Endometrial microvascular endothelial cells (primary cell): ENCODE data around the gene C1orf21. TPM values are rescaled to one million over a fixed set of nuclear protein-coding genes. Genes with fewer than 3 reads are reported as not detected.

Experiments used
- in situ Hi-C: cut with HindIII; loops from 2 replicates; pipeline ENCODE4 v1.10.0; 2017; ENCODE audit warnings: low sequenced_read_pairs, low pct_unique_long_range_greater_than_20kb; ENCODE audit errors: inconsistent ontology term
- total RNA-seq: library from RNA; depleted of rRNA; stranded (reverse); fragments of >200 nt; gene quantifications from one replicate; pipeline ENCODE4 v1.2.3, GENCODE V29; 2015; ENCODE audit errors: inconsistent ontology term

The C1orf21 gene
- total RNA-seq, 1 donor from 2014 or later = 2.1 TPM

- in situ Hi-C loops = no loop called here
These were observed 176.0 kb downstream of the C1orf21 start for GRCh38 chr1:184562806-184563205.

- in situ Hi-C loops = no loop called here
These were observed 176.5 kb downstream of the C1orf21 start for GRCh38 chr1:184563308-184563707.

DNA sequence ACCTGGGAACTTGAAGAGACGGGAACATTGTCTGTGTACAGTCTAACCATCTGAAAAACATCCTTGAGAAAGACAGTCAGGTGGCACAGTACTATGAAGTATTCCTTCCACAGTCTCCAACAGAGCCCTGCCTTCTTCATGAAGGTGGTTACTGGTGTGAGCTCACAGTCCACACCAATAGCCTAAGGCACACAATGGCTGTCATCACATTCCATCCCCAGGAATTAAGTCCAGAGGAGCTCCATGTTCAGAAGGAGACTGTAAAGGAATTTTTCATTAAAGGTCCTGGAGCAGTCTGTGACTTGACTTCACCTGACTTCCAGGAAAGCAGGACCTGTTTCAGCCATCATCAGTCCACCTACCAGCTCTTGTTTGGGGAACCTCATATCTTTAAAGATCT is 180.2 kb downstream of the C1orf21 start:
- in situ Hi-C loops = no loop called here

GRCh38 chr1:184567637-184568036 is 180.8 kb downstream of the C1orf21 start:
- in situ Hi-C loops = no loop called here

GRCh38 chr1:184568148-184568547 is 181.3 kb downstream of the C1orf21 start:
- in situ Hi-C loops = no loop called here

GRCh38 chr1:184569106-184569505 is 182.3 kb downstream of the C1orf21 start:
- in situ Hi-C loops = no loop called here

GRCh38 chr1:184574588-184574987 is 187.8 kb downstream of the C1orf21 start:
- in situ Hi-C loops = no loop called here

- in situ Hi-C loops = no loop called here
These were observed 190.0 kb downstream of the C1orf21 start for GRCh38 chr1:184576822-184577221.

DNA sequence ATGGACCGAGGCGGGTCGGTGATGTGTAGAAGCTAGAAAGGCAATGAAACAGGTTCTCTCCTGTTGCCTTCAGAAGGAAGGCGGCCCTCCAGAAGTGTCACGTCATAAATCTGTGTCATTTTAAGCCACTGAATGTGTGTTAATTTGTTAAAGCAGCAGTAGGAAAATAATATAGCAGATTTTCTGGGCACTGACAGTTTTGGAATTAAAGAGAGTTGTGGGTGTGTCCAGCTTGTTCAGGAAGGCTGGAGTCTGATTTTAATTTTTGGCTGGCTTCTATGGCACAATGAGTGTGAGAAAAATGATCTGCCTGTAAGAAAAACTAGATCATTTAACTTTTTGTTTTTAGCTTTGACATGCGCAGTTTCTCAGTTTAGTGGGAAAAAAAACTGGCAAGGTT is 190.5 kb downstream of the C1orf21 start:
- in situ Hi-C loops = no loop called here

GRCh38 chr1:184582411-184582810 is 195.6 kb downstream of the C1orf21 start:
- in situ Hi-C loops = no loop called here

DNA sequence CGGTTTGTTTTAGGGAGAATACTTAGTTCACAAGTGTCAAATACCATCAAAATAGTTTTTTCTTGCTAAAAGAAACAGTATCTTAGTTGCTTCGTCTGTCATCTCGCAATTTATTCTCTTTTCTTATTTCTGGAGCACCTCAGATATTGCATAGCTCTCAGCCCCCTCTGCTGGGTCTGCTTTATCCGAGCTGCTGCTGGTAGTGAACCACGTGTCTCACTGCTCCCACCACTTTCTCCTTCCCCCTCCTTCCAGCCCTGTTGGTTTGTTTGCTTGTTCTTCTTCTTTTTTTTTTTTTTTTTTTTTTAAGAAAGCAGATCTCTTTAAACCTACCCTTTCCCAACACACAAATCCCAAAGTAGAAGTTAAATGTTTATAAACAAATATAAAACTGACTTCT is 197.0 kb downstream of the C1orf21 start:
- in situ Hi-C loops = no loop called here

GRCh38 chr1:184588701-184589100 is 201.9 kb downstream of the C1orf21 start:
- in situ Hi-C loops = no loop called here

- in situ Hi-C loops = no loop called here
These were observed 203.4 kb downstream of the C1orf21 start for GRCh38 chr1:184590163-184590750.

DNA sequence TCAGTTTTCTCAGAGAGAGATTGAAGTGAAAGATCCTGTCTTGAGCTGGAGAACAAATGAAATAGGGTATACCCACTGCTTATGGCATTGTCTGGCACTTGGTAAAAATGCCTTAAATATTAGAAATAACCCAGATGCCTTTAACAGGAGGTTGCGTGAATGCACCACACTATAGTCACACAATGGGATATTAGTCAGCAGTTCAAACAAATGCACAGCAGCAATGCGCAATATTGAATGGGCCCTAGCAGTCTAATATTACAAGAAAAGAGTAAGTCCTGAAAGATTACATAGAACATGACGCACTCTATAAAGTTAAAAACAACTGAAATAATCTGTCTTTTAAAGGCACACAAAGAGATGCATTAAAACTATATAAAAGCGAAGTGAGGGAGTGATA is 206.8 kb downstream of the C1orf21 start:
- in situ Hi-C loops = no loop called here

- in situ Hi-C loops = no loop called here
These were observed 208.8 kb downstream of the C1orf21 start for GRCh38 chr1:184595596-184595995.

DNA sequence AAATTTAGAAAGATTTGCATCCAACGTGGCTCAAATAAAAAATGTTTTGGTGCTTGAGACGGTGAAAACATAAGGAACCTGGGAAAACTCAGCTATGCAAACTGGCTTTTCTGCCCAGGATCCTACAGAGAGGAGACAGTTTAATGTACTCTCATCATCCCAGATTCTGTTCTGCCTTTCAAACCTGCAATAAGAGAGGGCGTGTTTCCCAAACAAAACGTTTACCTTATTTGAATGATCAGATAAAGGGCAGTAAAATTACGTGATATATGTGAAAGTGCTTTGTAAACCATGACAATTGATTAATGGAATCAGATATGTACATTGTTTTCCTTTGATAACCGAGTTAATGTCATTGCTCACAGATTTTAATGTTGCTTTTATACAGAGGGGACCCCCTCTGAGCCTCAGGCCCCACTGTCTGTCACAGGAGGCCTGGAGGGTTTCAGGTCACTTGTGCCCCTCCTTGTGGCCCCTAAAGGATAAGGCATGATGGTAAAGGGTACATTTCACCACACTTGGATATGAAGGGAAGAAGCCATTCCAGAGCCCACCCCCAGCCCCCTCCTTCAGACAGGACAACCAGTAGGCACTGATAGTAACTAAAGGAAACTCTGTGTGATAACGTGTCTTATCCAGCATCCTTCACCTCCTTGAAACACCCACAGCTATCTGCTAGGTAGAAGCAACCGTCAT is 210.3 kb downstream of the C1orf21 start:
- in situ Hi-C loops = no loop called here

DNA sequence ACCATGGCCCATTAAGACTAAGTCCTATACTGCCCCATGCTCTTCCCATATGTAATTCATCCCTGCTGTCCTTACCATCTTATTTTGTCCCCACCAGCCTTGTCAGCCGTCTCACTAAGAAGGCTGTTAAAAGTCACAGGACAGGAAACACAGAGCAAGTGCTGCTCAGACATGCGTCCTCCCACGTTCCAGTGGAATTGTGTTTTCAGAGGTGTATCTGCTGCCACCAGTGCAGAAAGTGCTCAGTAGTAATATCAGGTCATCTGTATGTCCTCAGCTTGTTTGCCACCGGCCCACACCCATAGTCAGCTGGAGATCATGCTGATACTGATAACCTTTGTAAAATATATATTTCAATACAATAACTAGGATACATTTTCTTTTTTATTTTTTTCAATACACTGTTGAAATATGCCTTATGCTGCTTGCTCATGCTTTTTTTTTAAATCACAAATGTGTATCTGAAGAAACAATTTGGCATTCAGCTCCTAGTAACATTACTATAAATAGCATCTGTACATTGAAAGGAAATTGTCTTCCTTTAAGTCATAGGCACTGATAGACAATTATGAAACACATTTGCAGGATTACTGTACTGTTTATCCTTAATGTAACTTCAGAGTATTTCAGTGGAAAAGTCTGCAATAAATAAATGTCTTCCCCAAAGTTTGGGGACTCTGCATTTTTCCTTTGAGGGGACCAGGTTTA is 211.0 kb downstream of the C1orf21 start:
- in situ Hi-C loops = no loop called here

GRCh38 chr1:184598403-184599193 is 211.8 kb downstream of the C1orf21 start:
- in situ Hi-C loops = no loop called here

GRCh38 chr1:184604152-184604900 is 217.5 kb downstream of the C1orf21 start:
- in situ Hi-C loops = no loop called here
